ENCODE measurements around the gene RALGAPB.

Gene RALGAPB

DNA sequence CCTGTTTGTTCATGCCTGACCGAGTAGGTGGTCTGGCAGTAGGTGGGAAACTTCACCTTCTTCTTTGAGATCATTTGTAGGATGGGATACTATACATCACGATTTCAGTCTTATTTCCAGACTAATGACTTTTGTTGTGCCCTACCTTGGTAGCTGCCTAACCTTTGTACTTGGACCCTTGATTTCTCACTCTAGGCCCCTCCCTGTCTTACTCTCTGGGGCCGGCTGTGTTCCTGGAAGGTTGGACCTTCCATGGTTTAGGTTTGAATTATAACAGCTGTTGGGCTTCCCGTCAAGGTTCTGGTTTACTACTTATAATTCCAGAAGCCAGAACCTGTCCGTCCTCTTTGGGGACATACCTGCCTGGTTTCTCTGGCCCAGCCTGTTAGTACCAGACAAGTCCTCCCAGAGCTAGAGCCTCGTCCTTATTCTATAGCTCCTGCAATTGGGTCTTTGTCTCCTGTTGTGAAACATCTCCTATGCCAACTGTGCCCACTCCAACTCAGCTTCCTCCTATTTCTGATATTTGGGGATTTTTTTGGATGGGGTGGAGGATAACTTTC lies 93.5 kb downstream of the RALGAPB start:
- Histone ChIP-seq H3K9ac (ENCODE audit: low read depth, low read length) (no peak overlapping the region), H3K4me3 (ENCODE audit: low read depth, low read length) (no peak overlapping the region), H3K4me1 (ENCODE audit: control insufficient read depth, insufficient read depth, low read length) (no peaks in the 10 kb centered on the region), H3K27me3 (ENCODE audit: control insufficient read depth, insufficient read depth, low read length) (no peaks in the 10 kb centered on the region), H3K36me3 (ENCODE audit: control insufficient read depth, insufficient read depth, low read length) (peaks cover 69% of the 10 kb centered on the region), H3K27ac (ENCODE audit: low read depth, low read length) (no peak overlapping the region), H3K9me3 (ENCODE audit: control insufficient read depth, insufficient read depth, low read length) (no peaks in the 10 kb centered on the region)

DNA sequence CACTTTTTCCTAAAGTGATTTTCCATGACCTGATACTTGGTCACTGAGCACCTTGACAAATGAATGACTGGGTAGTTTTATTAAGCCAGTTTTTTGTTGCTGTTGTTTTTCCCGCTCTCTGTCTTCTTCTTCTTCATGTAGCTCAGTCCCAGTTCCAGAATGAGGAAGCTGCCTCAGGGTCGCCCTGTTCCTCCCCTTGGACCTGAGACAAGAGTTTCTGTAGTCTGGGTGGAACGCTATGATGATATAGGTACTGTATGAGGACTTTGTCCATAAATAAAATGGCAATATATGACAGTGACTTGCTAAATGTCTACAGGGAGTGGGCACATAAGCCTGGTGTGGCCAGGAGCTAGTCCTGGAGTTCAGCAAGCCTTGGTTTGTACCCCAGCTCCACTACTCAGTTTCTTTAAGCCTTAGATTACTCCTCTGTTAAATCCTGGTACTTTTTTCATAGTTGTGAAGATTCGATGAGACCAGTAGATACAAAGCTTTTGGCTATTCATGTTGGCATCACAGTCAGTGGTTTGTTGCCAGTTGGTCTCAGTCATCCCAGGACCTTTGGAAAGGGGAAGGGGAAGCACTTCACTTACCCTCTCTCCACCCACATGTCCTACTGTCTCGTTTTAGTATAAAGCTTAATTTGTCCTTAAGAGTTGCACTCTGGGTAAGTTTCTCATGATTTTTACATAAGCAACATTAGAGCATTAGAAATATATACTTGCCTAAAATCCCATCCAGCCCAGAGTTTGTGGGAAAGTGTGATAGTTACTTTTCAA lies 97.3 kb downstream of the RALGAPB start:
- H3K9ac ChIP-seq (ENCODE audit: low read depth, low read length): no peak overlapping the region
- H3K36me3 ChIP-seq (ENCODE audit: control insufficient read depth, insufficient read depth, low read length): peaks cover 71% of the 10 kb centered on the region
- H3K4me3 ChIP-seq (ENCODE audit: low read depth, low read length): no peak overlapping the region
- no peaks in the 10 kb centered on the region for H3K4me1 ChIP-seq (ENCODE audit: control insufficient read depth, insufficient read depth, low read length)
- no peaks in the 10 kb centered on the region for H3K9me3 ChIP-seq (ENCODE audit: control insufficient read depth, insufficient read depth, low read length)
- H3K27ac ChIP-seq (ENCODE audit: low read depth, low read length): no peak overlapping the region
- no peaks in the 10 kb centered on the region for H3K27me3 ChIP-seq (ENCODE audit: control insufficient read depth, insufficient read depth, low read length)

DNA sequence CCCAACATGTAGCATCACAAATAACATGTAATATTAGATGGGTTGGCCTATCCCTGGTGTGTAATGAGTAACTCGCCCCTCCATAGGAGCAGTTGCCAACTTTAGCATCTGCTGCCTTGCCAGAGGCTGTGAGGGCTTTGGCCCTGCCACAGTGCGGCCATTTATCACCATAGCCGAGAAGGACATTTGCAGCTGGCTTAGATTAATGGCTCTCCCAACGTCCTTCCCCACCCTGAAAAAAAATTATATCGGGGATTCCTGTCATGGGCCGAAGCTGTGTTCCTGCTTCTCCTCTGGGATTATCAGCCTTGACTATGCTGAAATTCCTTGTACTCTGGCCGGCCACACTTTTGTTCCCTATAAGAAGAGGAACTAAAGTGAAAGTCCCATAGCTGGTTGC lies 100.8 kb downstream of the RALGAPB start:
- no peak overlapping the region for H3K4me3 ChIP-seq (ENCODE audit: low read depth, low read length)
- H3K9ac ChIP-seq (ENCODE audit: low read depth, low read length): no peak overlapping the region
- H3K9me3 ChIP-seq (ENCODE audit: control insufficient read depth, insufficient read depth, low read length): no peaks in the 10 kb centered on the region
- H3K36me3 ChIP-seq (ENCODE audit: control insufficient read depth, insufficient read depth, low read length): peaks cover 63% of the 10 kb centered on the region
- H3K27ac ChIP-seq (ENCODE audit: low read depth, low read length): no peak overlapping the region
- no peaks in the 10 kb centered on the region for H3K27me3 ChIP-seq (ENCODE audit: control insufficient read depth, insufficient read depth, low read length)
- no peaks in the 10 kb centered on the region for H3K4me1 ChIP-seq (ENCODE audit: control insufficient read depth, insufficient read depth, low read length)

DNA sequence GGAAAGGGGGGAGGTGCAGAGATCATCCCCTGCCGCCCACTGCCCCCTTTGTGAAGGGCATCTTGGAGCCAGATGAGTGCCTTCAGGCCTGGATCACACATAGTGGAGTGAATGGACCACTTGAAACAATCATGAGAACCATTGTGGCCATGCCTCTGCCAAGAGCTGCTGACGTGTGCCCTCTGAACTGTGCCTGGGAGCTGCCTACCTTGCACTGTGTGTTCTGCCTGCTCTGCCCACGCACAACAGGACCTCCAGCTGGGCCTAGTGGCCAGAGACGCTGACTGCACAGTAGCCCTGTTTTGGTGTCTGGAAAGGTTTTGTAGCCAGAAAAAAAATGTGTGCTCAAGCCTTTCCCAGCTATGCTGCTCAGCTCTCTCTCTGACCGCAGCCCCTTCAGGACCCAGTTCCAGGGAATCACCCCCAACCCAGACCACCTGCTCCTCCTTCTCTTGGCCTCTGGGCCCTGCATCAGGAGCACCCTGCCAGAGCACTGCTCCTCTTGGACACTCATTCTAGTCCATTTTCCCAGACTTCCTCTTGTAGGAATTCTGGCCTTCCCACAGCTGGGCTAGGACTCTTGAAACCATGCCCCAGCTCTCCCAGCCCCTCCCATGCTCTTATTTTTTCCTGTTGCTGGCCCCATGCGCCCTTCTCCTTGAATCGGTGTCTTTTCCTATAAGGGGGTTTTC lies 106.7 kb downstream of the RALGAPB start:
- Histone ChIP-seq H3K4me1 (ENCODE audit: control insufficient read depth, insufficient read depth, low read length) (no peaks in the 10 kb centered on the region; the same call in 1 of the 2 replicates), H3K9ac (ENCODE audit: low read depth, low read length) (no peak overlapping the region), H3K36me3 (ENCODE audit: control insufficient read depth, insufficient read depth, low read length) (peaks cover 22% of the 10 kb centered on the region), H3K27me3 (ENCODE audit: control insufficient read depth, insufficient read depth, low read length) (no peaks in the 10 kb centered on the region), H3K9me3 (ENCODE audit: control insufficient read depth, insufficient read depth, low read length) (no peaks in the 10 kb centered on the region), H3K4me3 (ENCODE audit: low read depth, low read length) (no peak overlapping the region), H3K27ac (ENCODE audit: low read depth, low read length) (no peak overlapping the region)

GRCh38 chr20:38579921-38580320 lies 107.3 kb downstream of the RALGAPB start:
- H3K27ac ChIP-seq (ENCODE audit: low read depth, low read length): no peak overlapping the region

DNA sequence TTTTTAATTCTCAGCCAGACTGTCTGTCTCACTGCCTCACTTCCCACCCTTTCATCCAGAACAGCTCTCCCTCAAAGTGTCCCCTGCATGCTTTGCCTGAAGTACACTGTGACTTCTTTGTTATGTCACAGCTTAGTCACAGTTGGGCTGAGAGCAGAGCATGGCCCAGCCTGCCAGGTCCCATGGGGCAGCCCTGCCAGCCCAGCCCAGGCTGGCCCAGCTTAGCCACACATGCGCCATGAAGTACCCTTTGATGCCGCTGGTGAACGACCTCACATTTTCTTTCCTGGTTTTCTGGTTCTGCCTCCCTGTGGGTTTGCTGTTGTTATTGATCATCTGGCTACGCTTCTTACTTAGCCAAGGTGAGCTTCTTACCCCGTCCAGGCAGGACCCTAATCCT lies 108.4 kb downstream of the RALGAPB start, which contains the start of gene ADIG:
ADIG (plus strand) TSS at position 185 of the 400 bp plus-strand sequence; CDS start at position 239, 54 bp downstream.
- Histone ChIP-seq H3K4me1 (ENCODE audit: control insufficient read depth, insufficient read depth, low read length) (no peaks in the 10 kb centered on the region; the same call in 1 of the 2 replicates), H3K4me3 (ENCODE audit: low read depth, low read length) (no peak within 1 kb of the TSS), H3K9me3 (ENCODE audit: control insufficient read depth, insufficient read depth, low read length) (no peaks in the 10 kb centered on the region), H3K36me3 (ENCODE audit: control insufficient read depth, insufficient read depth, low read length) (peaks cover 5% of the 10 kb centered on the region), H3K9ac (ENCODE audit: low read depth, low read length) (no peak within 1 kb of the TSS), H3K27me3 (ENCODE audit: control insufficient read depth, insufficient read depth, low read length) (no peaks in the 10 kb centered on the region), H3K27ac (ENCODE audit: low read depth, low read length) (no peak within 1 kb of the TSS)

More at GRCh38 chr20:38579921-38580320, 107.3 kb downstream of the RALGAPB start:
- Histone ChIP-seq H3K4me3 (ENCODE audit: low read depth, low read length) (no peak overlapping the region), H3K4me1 (ENCODE audit: control insufficient read depth, insufficient read depth, low read length) (no peaks in the 10 kb centered on the region; the same call in 1 of the 2 replicates), H3K36me3 (ENCODE audit: control insufficient read depth, insufficient read depth, low read length) (peaks cover 16% of the 10 kb centered on the region), H3K9ac (ENCODE audit: low read depth, low read length) (no peak overlapping the region), H3K27me3 (ENCODE audit: control insufficient read depth, insufficient read depth, low read length) (no peaks in the 10 kb centered on the region), H3K9me3 (ENCODE audit: control insufficient read depth, insufficient read depth, low read length) (no peaks in the 10 kb centered on the region)

DNA sequence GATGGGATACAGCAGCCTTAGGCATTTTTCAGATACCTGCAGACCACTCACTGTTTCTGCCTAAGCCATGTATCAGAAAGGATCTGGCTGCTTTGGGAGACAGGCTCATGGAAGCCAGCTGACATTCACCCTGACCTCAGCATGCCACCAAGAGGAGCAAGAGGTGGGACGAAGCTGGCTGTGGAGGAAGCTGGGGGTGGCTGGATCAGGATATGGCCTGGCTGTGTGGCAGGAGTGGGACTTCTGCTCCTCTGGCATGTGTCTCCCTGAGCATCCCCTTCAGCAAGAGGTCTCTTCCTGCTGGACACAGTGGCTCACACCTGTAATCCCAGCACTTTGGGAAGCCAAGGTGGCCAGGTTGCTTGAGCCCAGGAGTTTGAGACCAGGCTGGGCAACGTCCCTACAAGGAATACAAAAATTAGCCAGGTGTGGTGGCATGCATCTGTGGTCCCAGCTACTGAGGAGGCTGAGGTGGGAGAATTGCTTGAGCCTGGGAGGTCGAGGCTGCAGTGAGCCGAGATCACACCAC lies 109.3 kb downstream of the RALGAPB start:
- no peak overlapping the region for H3K9ac ChIP-seq (ENCODE audit: low read depth, low read length)
- H3K27ac ChIP-seq (ENCODE audit: low read depth, low read length): no peak overlapping the region
- no peaks in the 10 kb centered on the region; the same call in 1 of the 2 replicates for H3K4me1 ChIP-seq (ENCODE audit: control insufficient read depth, insufficient read depth, low read length)
- no peaks in the 10 kb centered on the region for H3K9me3 ChIP-seq (ENCODE audit: control insufficient read depth, insufficient read depth, low read length)
- H3K27me3 ChIP-seq (ENCODE audit: control insufficient read depth, insufficient read depth, low read length): no peaks in the 10 kb centered on the region
- no peaks in the 10 kb centered on the region for H3K36me3 ChIP-seq (ENCODE audit: control insufficient read depth, insufficient read depth, low read length)
- no peak overlapping the region for H3K4me3 ChIP-seq (ENCODE audit: low read depth, low read length)

DNA sequence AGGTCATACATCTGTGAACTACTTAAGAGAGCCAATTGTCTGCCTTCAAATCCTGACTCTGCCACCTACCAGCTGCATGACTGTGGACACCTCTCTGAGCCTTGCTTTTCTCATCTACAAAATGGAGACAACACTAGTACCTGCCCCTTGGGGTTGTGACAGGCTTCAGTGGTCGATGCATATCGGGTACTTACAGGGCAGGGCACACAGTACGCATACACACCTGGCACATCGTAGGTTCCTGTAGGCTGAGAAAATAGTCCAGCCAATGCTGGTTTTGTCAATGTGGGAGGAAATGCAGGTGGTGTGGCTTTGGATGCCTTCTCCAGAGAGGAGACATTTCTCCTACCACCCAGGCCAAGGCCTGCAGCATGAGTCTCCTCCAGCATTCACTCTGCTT lies 110.7 kb downstream of the RALGAPB start:
- no peaks in the 10 kb centered on the region for H3K9me3 ChIP-seq (ENCODE audit: control insufficient read depth, insufficient read depth, low read length)
- no peak overlapping the region for H3K27ac ChIP-seq (ENCODE audit: low read depth, low read length)
- no peaks in the 10 kb centered on the region for H3K27me3 ChIP-seq (ENCODE audit: control insufficient read depth, insufficient read depth, low read length)
- no peaks in the 10 kb centered on the region; the same call in 1 of the 2 replicates for H3K4me1 ChIP-seq (ENCODE audit: control insufficient read depth, insufficient read depth, low read length)
- no peak overlapping the region for H3K9ac ChIP-seq (ENCODE audit: low read depth, low read length)
- H3K4me3 ChIP-seq (ENCODE audit: low read depth, low read length): no peak overlapping the region
- no peaks in the 10 kb centered on the region for H3K36me3 ChIP-seq (ENCODE audit: control insufficient read depth, insufficient read depth, low read length)

DNA sequence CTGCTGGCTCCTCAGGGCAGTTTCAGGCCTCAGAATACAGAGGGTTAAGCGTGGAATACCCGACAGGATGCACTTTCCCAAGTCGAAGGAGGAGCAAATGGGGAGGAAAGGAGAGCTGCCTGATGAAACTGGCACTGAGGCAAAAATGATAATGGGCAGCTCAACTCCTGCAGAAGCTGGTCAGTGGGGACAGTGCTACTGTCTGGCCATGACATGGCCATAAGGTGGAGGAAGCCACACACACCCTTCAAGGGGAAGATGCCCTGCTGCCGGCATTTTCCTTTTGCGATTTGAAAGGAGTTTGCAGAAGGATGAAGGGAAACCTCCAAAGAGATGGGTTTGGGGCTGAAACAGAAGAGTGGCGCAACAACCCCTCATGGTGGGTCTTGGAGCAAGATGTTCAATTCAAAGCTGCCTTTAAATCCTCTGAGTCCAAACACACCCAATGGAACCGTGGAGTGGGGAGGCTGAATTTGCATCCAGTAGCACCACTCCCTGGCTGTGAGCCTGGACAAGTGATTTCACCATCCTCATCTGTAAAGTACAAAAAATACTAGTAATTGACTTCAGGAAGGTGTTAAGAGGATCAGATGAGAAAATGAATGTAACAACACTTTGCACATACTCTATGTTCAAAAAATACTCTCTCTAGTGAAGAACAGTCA lies 111.6 kb downstream of the RALGAPB start:
- Histone ChIP-seq H3K36me3 (ENCODE audit: control insufficient read depth, insufficient read depth, low read length) (no peaks in the 10 kb centered on the region), H3K9ac (ENCODE audit: low read depth, low read length) (no peak overlapping the region), H3K27ac (ENCODE audit: low read depth, low read length) (no peak overlapping the region), H3K4me3 (ENCODE audit: low read depth, low read length) (no peak overlapping the region), H3K9me3 (ENCODE audit: control insufficient read depth, insufficient read depth, low read length) (no peaks in the 10 kb centered on the region), H3K27me3 (ENCODE audit: control insufficient read depth, insufficient read depth, low read length) (no peaks in the 10 kb centered on the region), H3K4me1 (ENCODE audit: control insufficient read depth, insufficient read depth, low read length) (no peaks in the 10 kb centered on the region; the same call in 1 of the 2 replicates)

DNA sequence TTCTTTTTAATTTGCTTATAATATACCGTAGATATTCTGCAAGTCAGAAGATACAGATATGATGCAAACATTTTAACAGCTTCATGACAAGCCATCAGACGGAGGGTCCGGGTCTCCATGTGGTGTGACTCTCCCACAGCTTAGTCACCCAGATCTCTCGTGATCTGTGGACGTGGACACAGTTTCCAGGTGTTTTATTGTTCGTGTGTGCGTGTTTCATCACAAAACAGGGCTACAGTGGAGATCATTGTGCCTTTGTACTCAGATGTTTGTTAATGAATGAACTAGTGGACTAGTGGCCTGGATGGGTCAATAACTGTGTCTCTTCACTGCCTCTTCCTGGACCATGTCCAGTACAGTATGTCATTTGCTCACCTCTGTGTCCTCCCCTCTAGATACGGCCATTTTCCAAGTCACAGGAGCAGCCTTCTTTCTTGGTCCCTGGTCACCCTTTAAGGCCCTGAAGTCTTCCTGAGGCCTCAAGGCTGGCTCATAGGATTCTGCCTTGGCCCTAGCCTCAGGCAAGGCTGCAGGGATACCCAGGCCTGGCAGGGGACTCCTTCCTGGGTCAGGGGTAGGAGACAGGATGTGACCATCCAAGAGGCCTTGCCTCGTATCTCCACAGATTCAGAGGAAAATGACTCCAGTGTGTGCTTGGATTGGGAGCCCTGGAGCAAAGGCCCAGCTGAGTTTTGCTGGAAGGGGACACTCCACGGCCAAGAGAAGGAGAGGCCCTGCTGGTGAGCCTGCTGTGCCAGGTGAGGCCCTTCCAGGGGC lies 112.9 kb downstream of the RALGAPB start:
- H3K4me3 ChIP-seq (ENCODE audit: low read depth, low read length): no peak overlapping the region
- H3K27me3 ChIP-seq (ENCODE audit: control insufficient read depth, insufficient read depth, low read length): no peaks in the 10 kb centered on the region
- no peak overlapping the region for H3K9ac ChIP-seq (ENCODE audit: low read depth, low read length)
- H3K36me3 ChIP-seq (ENCODE audit: control insufficient read depth, insufficient read depth, low read length): no peaks in the 10 kb centered on the region
- H3K4me1 ChIP-seq (ENCODE audit: control insufficient read depth, insufficient read depth, low read length): peaks cover 3% of the 10 kb centered on the region; the same call in 1 of the 2 replicates
- H3K9me3 ChIP-seq (ENCODE audit: control insufficient read depth, insufficient read depth, low read length): no peaks in the 10 kb centered on the region
- H3K27ac ChIP-seq (ENCODE audit: low read depth, low read length): no peak overlapping the region
